Liver (tissue), 4 donors: ENCODE results near the gene MS4A15. TPM values are rescaled to one million over a fixed set of nuclear protein-coding genes. Genes with fewer than 3 reads are reported as not detected.

Experiments
- polyA plus RNA-seq, 2 donors: library from polyadenylated mRNA; stranded (reverse) in 1 of 2; unstranded in 1 of 2; fragments of 200-250 nt in 1 of 2; fragments of >200 nt in 1 of 2; fragmentation: Nextera tagmentation in 1 of 2; extraction: Ambion mirVana in 1 of 2; gene quantifications; one replicate each; pipeline versions ENCODE4 v1.2.1 to v1.2.3, GENCODE V29; 2013 to 2015
- total RNA-seq, 2 donors: library from RNA; depleted of rRNA; stranded (reverse); fragments of >200 nt; gene quantifications; one replicate each; pipeline ENCODE4 v1.2.3, GENCODE V29; 2014
- donor health status: healthy.
- donor health status: healthy.
- donor health status: healthy.

The MS4A15 gene
- total and polyA plus RNA-seq, 4 donors = not detected

Other genes with a start within 250 kb of the MS4A15 start
- gene MS4A13, start 241.5 kb upstream of the MS4A15 start, total RNA-seq = not detected
- gene MS4A13, start 241.5 kb upstream of the MS4A15 start, polyA plus RNA-seq = not detected
- gene MS4A8, start 57.3 kb upstream of the MS4A15 start, total RNA-seq = not detected
- gene MS4A8, start 57.3 kb upstream of the MS4A15 start, polyA plus RNA-seq = under 1 TPM in 1 of 2 donors, not detected in 1; 0.08 TPM
- gene MS4A18, start 32.1 kb upstream of the MS4A15 start, total RNA-seq = not detected
- gene MS4A18, start 32.1 kb upstream of the MS4A15 start, polyA plus RNA-seq = not detected
- not detected for gene MS4A10, start 28.5 kb downstream of the MS4A15 start, total RNA-seq
- not detected for gene MS4A10, start 28.5 kb downstream of the MS4A15 start, polyA plus RNA-seq
- 1 to 10 TPM; 5.0 to 5.2 TPM for gene CCDC86, start 85.2 kb downstream of the MS4A15 start, total RNA-seq
- 1 to 10 TPM; 6.2 to 9.4 TPM for gene CCDC86, start 85.2 kb downstream of the MS4A15 start, polyA plus RNA-seq
- 1 to 10 TPM in 1 of 2 donors, under 1 TPM in 1; 0.08 to 7.1 TPM for gene PTGDR2, start 99.1 kb downstream of the MS4A15 start, total RNA-seq
- under 1 TPM; 0.09 to 0.54 TPM for gene PTGDR2, start 99.1 kb downstream of the MS4A15 start, polyA plus RNA-seq
- not detected for gene ZP1, start 110.7 kb downstream of the MS4A15 start, total RNA-seq
- not detected for gene ZP1, start 110.7 kb downstream of the MS4A15 start, polyA plus RNA-seq
- gene PRPF19, start 149.7 kb downstream of the MS4A15 start, total RNA-seq = 10 to 100 TPM; 36.2 to 44.6 TPM
- gene PRPF19, start 149.7 kb downstream of the MS4A15 start, polyA plus RNA-seq = 10 to 100 TPM; 25.4 to 57.1 TPM
- 10 to 100 TPM; 20.6 to 21.2 TPM for gene TMEM109, start 157.3 kb downstream of the MS4A15 start, total RNA-seq
- 10 to 100 TPM; 40.0 to 40.3 TPM for gene TMEM109, start 157.3 kb downstream of the MS4A15 start, polyA plus RNA-seq
- 1 to 10 TPM; 1.0 to 1.6 TPM for gene TMEM132A, start 167.6 kb downstream of the MS4A15 start, total RNA-seq
- gene TMEM132A, start 167.6 kb downstream of the MS4A15 start, polyA plus RNA-seq = 1 to 10 TPM in 1 of 2 donors, under 1 TPM in 1; 0.60 to 1.1 TPM
- gene SLC15A3, start 195.3 kb downstream of the MS4A15 start, total RNA-seq = 10 to 100 TPM in 1 of 2 donors, 1 to 10 TPM in 1; 9.0 to 20.9 TPM
- 10 to 100 TPM; 13.1 to 19.6 TPM for gene SLC15A3, start 195.3 kb downstream of the MS4A15 start, polyA plus RNA-seq
- under 1 TPM; 0.42 to 0.59 TPM for gene CD6, start 214.8 kb downstream of the MS4A15 start, total RNA-seq
- gene CD6, start 214.8 kb downstream of the MS4A15 start, polyA plus RNA-seq = under 1 TPM; 0.31 to 0.48 TPM